AG04450 (cell line): Measurements from ENCODE around the gene SLK. TPM values are rescaled to one million over a fixed set of nuclear protein-coding genes. Genes with fewer than 3 reads are reported as not detected.

Experiments used
- CTCF ChIA-PET: fragments of 300-600, 350-600 bp; formaldehyde crosslinking; extraction: SDS; loops from one replicate; lab custom pipeline; 2022; ENCODE audit warnings: antibody characterized with exemption, inconsistent platforms; lab: Charles Lee
- POLR2A ChIA-PET: fragments of 350-600 bp; formaldehyde crosslinking; extraction: SDS; loops from one replicate; lab custom pipeline; 2021; ENCODE audit warnings: antibody characterized with exemption, inconsistent platforms; lab: Yijun Ruan, JAX
- DNase-seq: peaks from one replicate; pipeline ENCODE4 v3.0.0-alpha.2; 2011; ENCODE audit warnings: low read depth, low spot score
- H3K27ac ChIP-seq: one replicate; pipeline ENCODE4 v1.5.1; 2012; ENCODE audit warnings: low read depth, low read length, control low read depth
- H3K27me3 ChIP-seq: one replicate; pipeline ENCODE4 v1.6.0; 2012; ENCODE audit warnings: low read length; ENCODE audit not compliant: control insufficient read depth, insufficient read depth
- H3K4me3 ChIP-seq: 2 replicates; pipeline ENCODE4 v1.5.1; 2011; ENCODE audit warnings: mild to moderate bottlenecking, low read depth, low read length, control low read depth
- H3K9me3 ChIP-seq: 2 replicates; pipeline ENCODE4 v1.5.1; 2012; ENCODE audit warnings: low read length; ENCODE audit not compliant: control insufficient read depth, insufficient read depth
- CTCF ChIP-seq: IDR thresholded peaks from 2 replicates; pipeline ENCODE4 v1.5.1; 2011; ENCODE audit warnings: low read depth, low read length, control low read depth, inconsistent platforms
- polyA plus RNA-seq: library from polyadenylated mRNA; depleted of rRNA; stranded (reverse); fragments of >200 nt; gene quantifications from 2 replicates; pipeline ENCODE4 v1.2.3, GENCODE V29; 2011

SLK gene
- polyA plus RNA-seq, 1 experiment = 16.5 TPM

DNA sequence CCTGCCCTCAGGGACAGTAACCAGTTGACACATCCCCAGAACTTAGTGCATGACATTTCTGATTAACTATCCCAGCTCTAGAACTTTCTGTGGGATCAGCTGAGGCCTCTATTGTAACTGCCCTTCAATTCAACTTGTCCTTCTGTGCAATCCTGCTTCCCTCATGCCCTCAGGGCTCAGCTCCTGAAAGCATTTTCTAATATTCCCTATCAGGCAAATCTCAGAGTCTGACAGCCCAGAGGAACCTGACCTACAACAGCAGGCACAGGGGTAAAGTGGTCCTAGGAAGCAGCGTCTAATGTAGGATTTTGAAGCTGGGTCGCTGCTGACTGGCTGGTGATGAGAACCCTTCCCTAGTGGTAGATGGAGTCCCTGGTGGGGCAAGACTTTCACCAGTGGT lies 35.3 kb upstream of the SLK start:
- H3K9me3 ChIP-seq = no peaks in the 10 kb centered on the region
- no peak overlapping the region for H3K4me3 ChIP-seq
- peaks cover 10% of the 10 kb centered on the region for H3K27me3 ChIP-seq
- no peak for TF ChIP-seq CTCF
- POLR2A ChIA-PET = no interaction called here
- no peak overlapping the region for H3K27ac ChIP-seq
- no peak for DNase-seq
- CTCF ChIA-PET = interaction anchor here (0.7 kb wide), 1 partner anchor 11 kb away, joined by 3 read pairs; no protein-coding TSS in a partner anchor

DNA sequence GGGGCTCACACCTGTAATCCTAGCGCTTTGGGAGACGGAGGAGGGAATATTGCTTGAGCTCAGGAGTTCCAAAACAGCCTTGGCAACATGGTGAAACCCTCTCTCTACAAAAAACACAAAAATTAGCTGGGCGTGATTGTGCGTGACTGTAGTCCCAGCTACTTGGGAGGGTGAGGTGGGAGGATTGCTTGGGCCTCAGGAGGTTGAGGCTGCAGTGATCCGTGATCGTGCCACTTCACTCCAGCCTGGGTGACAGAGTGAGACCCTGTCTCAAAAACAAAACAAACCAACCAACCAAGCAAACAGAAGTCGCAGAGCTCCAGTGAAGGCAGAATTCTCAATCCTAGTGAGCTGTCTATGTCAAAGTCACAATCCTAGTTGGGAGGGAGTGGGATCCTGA lies 34.7 kb upstream of the SLK start:
- ChIA-PET CTCF (no interaction called here), POLR2A (no interaction called here)
- no peak for DNase-seq
- Histone ChIP-seq H3K9me3 (no peaks in the 10 kb centered on the region), H3K27me3 (peaks cover 10% of the 10 kb centered on the region), H3K27ac (no peak overlapping the region), H3K4me3 (no peak overlapping the region)
- no peak for TF ChIP-seq CTCF

- no peak for TF ChIP-seq CTCF
- ChIA-PET POLR2A (no interaction called here), CTCF (interaction anchor here (0.9 kb wide), 1 partner anchor 10 kb away, joined by 3 read pairs; no protein-coding TSS in a partner anchor)
- Histone ChIP-seq H3K4me3 (no peak overlapping the region), H3K27me3 (peaks cover 10% of the 10 kb centered on the region), H3K9me3 (no peaks in the 10 kb centered on the region), H3K27ac (no peak overlapping the region)
- DNase-seq = no peak
Observed at GRCh38 chr10:103932971-103933370, 34.0 kb upstream of the SLK start.

- no peak overlapping the region for H3K27ac ChIP-seq
- no peaks in the 10 kb centered on the region for H3K9me3 ChIP-seq
- no peak for DNase-seq
- no peak overlapping the region for H3K4me3 ChIP-seq
- POLR2A ChIA-PET = no interaction called here
- no peak for TF ChIP-seq CTCF
- CTCF ChIA-PET = interaction anchor here (0.9 kb wide), 1 partner anchor 9 kb away, joined by 3 read pairs; no protein-coding TSS in a partner anchor
- peaks cover 14% of the 10 kb centered on the region for H3K27me3 ChIP-seq
Observed at GRCh38 chr10:103933557-103934121, 33.3 kb upstream of the SLK start.

- ChIA-PET POLR2A (no interaction called here), CTCF (interaction anchor here (1.1 kb wide), 1 partner anchor 47 kb away, joined by 3 read pairs; no protein-coding TSS in a partner anchor)
- no peak for DNase-seq
- no peak for TF ChIP-seq CTCF
- Histone ChIP-seq H3K4me3 (no peak overlapping the region), H3K27ac (no peak overlapping the region), H3K27me3 (peaks cover 14% of the 10 kb centered on the region), H3K9me3 (no peaks in the 10 kb centered on the region)
Observed at GRCh38 chr10:103934308-103934707, 32.6 kb upstream of the SLK start.
